Panc1 (cell line): ENCODE data around the gene SLC2A4. TPM values are rescaled to one million over a fixed set of nuclear protein-coding genes. Genes with fewer than 3 reads are reported as not detected.

Experiments used
- ATAC-seq: fragments of 200-7000 bp; cut with Tn5 transposase; 2 replicates; pipeline ENCODE4 v1.9.1; 2020; ENCODE audit warnings: mild to moderate bottlenecking, moderate library complexity
- BruUV-seq: library from RNA; stranded (reverse); fragments of 400-500 nt; replicated peaks from 2 replicates; lab custom pipeline; 2021; lab: Mats Ljungman, UMichigan
- CTCF ChIA-PET: fragments of 300-600 bp; sonication (Branson Sonifier 250); formaldehyde crosslinking; loops from one replicate; lab custom pipeline; 2022; ENCODE audit warnings: antibody characterized with exemption; lab: Charles Lee
- POLR2A ChIA-PET: fragments of 300-600 bp; sonication (Branson Sonifier 250); formaldehyde crosslinking; loops from one replicate; lab custom pipeline; 2022; ENCODE audit warnings: antibody characterized with exemption; lab: Charles Lee
- DNase-seq: peaks from one replicate; pipeline ENCODE4 v3.0.0-alpha.2; 2010; ENCODE audit warnings: low read depth, low spot score
- H3K27ac ChIP-seq: 2 replicates; pipeline ENCODE4 v1.5.1; 2011; ENCODE audit warnings: mild to moderate bottlenecking, low read length, inconsistent platforms
- H3K27me3 ChIP-seq: fragments of 200-500 bp; sonication (Bioruptor generic); 2 replicates; pipeline ENCODE4 v1.6.0; 2014; ENCODE audit warnings: low read length, inconsistent platforms; ENCODE audit not compliant: control insufficient read depth, insufficient read depth
- H3K36me3 ChIP-seq: fragments of 200-500 bp; sonication (Bioruptor generic); 2 replicates; pipeline ENCODE4 v1.5.1; 2014; ENCODE audit warnings: inconsistent platforms, mild to moderate bottlenecking, low read length, moderate library complexity; ENCODE audit not compliant: control insufficient read depth, insufficient read depth
- H3K4me1 ChIP-seq: 2 replicates; pipeline ENCODE4 v1.5.1; 2011; ENCODE audit warnings: inconsistent platforms, mild to moderate bottlenecking, low read length, moderate library complexity; ENCODE audit not compliant: control insufficient read depth, insufficient read depth
- H3K4me3 ChIP-seq, 2 experiments: 2 replicates each; pipeline ENCODE4 v1.5.1; 2011 to 2012; ENCODE audit warnings: low read depth in 2 of 2, low read length in 2 of 2, mild to moderate bottlenecking in 2 of 2, inconsistent platforms in 1 of 2, moderate library complexity in 1 of 2
- H3K9me3 ChIP-seq: fragments of 200-500 bp; sonication (Bioruptor generic); 2 replicates; pipeline ENCODE4 v1.5.1; 2014; ENCODE audit warnings: low read depth, mild to moderate bottlenecking, inconsistent platforms, low read length, moderate library complexity; ENCODE audit not compliant: control insufficient read depth, insufficient read depth
- POLR2AphosphoS5 ChIP-seq: IDR thresholded peaks from 2 replicates; pipeline ENCODE4 v1.6.1; 2012; ENCODE audit warnings: mild to moderate bottlenecking, low read depth, low read length, moderate library complexity
- REST ChIP-seq, 2 experiments: IDR thresholded peaks; 2 replicates each; pipeline ENCODE4 v1.6.1; 2011 to 2012; ENCODE audit warnings: low read depth in 2 of 2, control low read depth in 1 of 2, low read length in 1 of 2, mild to moderate bottlenecking in 1 of 2, moderate library complexity in 1 of 2; ENCODE audit not compliant: insufficient read depth in 1 of 2
- SIN3A ChIP-seq: IDR thresholded peaks from 2 replicates; pipeline ENCODE4 v1.6.1; 2012; ENCODE audit warnings: low read depth, mild to moderate bottlenecking, low read length, moderate library complexity, borderline replicate concordance; ENCODE audit not compliant: insufficient read depth
- TCF7L2 ChIP-seq: IDR thresholded peaks from 2 replicates; pipeline ENCODE4 v1.6.1; 2011; ENCODE audit warnings: mild to moderate bottlenecking, low read depth, low read length, inconsistent platforms
- in situ Hi-C: cut with HindIII; loops from 2 replicates; pipeline ENCODE4 v1.10.0; 2016; ENCODE audit warnings: low sequenced_read_pairs, low pct_unique_long_range_greater_than_20kb
- intact Hi-C: fragments of 100-400 bp; cut with micrococcal nuclease; formaldehyde crosslinking; loops from one replicate; pipeline ENCODE4 v1.10.0; 2022; ENCODE audit not compliant: unreplicated experiment
- total RNA-seq: library from RNA; stranded (reverse); gene quantifications from one replicate; pipeline ENCODE4 v1.2.1, GENCODE V29; 2021; ENCODE audit not compliant: unreplicated experiment

Gene SLC2A4
- total RNA-seq, 1 experiment from 2014 or later: 0.31 TPM

DNA sequence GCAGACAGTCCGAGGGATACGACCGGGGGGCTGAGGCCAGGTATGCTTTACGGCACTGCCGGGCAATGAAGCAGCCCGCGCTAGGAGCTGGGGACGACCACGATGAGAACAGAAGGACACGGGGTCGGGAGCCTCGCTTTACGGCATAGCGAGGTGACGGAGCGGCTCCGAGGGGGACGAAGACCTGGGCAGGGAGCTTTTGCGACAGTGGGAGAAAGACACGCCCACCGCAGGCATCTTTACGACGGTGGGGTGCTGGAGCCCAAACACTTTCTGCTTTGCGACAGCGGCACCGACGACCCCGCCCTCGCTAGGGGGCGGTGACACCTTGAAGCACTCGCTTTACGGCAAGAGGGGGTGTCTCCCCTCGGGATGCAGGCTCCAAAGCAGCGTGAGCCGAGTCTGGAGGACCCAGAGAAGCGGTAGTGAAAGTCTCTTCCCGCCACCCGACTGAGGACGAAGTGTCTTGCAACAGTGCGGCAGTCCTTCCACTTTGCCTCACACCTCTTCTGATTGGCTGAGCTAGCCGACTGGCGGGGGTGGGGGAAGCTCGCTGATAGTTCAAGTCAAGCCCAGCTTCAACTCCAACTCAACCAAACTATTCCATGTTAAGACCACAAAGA, 48.0 kb downstream of the SLC2A4 start:
- Histone ChIP-seq H3K36me3 (no peaks in the 10 kb centered on the region; the same call in 1 of the 2 replicates), H3K9me3 (no peaks in the 10 kb centered on the region), H3K4me1 (peaks cover 7% of the 10 kb centered on the region), H3K4me3 (peak overlapping the region; percentile 81 to 90), H3K27ac (peak overlapping the region; percentile 89), H3K27me3 (no peaks in the 10 kb centered on the region)
- intact Hi-C loops (no loop called here), in situ Hi-C loops (no loop called here)
- TF ChIP-seq POLR2AphosphoS5 (peak; percentile 75; the same call in 1 of the 2 replicates), SIN3A (peak; percentile 49; the same call in 1 of the 2 replicates), REST (IDR thresholded peaks at IDR 0.05; ENCODE audit: insufficient read depth in 1 of 2, low read depth in 2 of 2, low read length in 1 of 2) (no peak; a peak in 1 of 4 replicates), TCF7L2 (no peak)
- DNase-seq (peak; percentile 96), ATAC-seq (peak; percentile 84)
- ChIA-PET CTCF (interaction anchor here (0.6 to 0.7 kb wide), 4 partner anchors 17 to 189 kb away, joined by 3 to 5 read pairs (median 3); no protein-coding TSS in a partner anchor), POLR2A (interaction anchor here (0.5 to 1.1 kb wide), 6 partner anchors 16 to 698 kb away, joined by 3 to 5 read pairs (median 3); partner anchors contain the start of gene ZBTB4)
- BruUV-seq: no TSS peak

GRCh38 chr17:7329997-7330637, 48.6 kb downstream of the SLC2A4 start:
- ChIA-PET CTCF (interaction anchor here (0.6 to 0.7 kb wide), 2 partner anchors 17 to 21 kb away, joined by 3 read pairs; no protein-coding TSS in a partner anchor), POLR2A (interaction anchor here (0.6 to 1.1 kb wide), 4 partner anchors 17 to 697 kb away, joined by 3 to 5 read pairs (median 3); no protein-coding TSS in a partner anchor)
- H3K27me3 ChIP-seq: no peaks in the 10 kb centered on the region
- H3K9me3 ChIP-seq: no peaks in the 10 kb centered on the region
- BruUV-seq: no TSS peak
- peak overlapping the region; percentile 81 to 90 for H3K4me3 ChIP-seq
- H3K27ac ChIP-seq: peak overlapping the region; percentile 89
- in situ Hi-C loops (no loop called here), intact Hi-C loops (no loop called here)
- H3K36me3 ChIP-seq: no peaks in the 10 kb centered on the region; the same call in 1 of the 2 replicates
- H3K4me1 ChIP-seq: peaks cover 7% of the 10 kb centered on the region
- TF ChIP-seq POLR2AphosphoS5 (0 out of 2 replicates have a peak, but pooled peaks have one; percentile 38), SIN3A (no peak), REST (IDR thresholded peaks at IDR 0.05; ENCODE audit: insufficient read depth in 1 of 2, low read depth in 2 of 2, low read length in 1 of 2) (no peak)
- ATAC-seq (peak; percentile 90), DNase-seq (no peak)
